DMS79 (cell line): Measurements from ENCODE around the gene BCAS3.
"Not testable (repeated sequence)": the region's sequence is repeated elsewhere in the genome, so short reads cannot be mapped to it uniquely, and the experiment has no call there.

ENCODE experiments used
- DNase-seq: peaks from one replicate; lab custom pipeline; 2025; lab: John Stamatoyannopoulos, UW

Gene BCAS3

DNA sequence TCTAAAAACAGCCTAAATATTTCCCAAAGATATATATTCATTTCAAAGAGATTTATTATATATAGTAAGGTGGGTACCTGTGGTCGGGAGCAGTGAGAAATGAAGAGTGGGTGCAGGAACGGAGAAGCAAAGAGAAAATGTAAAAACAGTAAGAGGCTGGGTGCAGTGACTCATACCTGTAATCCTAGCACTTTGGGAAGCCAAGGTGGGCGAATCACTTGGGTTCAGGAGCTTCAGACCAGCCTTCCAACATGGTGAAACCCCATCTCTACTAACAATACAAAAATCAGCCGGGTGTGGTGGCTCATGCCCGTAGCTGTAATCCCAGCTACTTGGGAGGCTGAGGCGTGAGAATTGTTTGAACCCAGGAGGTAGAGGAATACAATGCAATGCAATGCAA lies 257.1 kb downstream of the BCAS3 start:
- no peak for DNase-seq

DNA sequence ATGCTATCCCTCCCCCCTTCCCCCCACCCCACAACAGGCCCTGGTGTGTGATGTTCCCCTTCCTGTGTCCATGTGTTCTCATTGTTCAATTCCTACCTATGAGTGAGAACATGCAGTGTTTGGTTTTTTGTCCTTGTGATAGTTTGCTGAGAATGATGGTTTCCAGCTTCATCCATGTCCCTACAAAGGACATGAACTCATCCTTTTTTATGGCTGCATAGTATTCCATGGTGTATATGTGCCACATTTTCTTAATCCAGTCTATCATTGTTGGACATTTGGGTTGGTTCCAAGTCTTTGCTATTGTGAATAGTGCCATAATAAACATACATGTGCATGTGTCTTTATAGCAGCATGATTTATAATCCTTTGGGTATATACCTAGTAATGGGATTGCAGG lies 258.3 kb downstream of the BCAS3 start:
- DNase-seq: not testable (repeated sequence)

DNA sequence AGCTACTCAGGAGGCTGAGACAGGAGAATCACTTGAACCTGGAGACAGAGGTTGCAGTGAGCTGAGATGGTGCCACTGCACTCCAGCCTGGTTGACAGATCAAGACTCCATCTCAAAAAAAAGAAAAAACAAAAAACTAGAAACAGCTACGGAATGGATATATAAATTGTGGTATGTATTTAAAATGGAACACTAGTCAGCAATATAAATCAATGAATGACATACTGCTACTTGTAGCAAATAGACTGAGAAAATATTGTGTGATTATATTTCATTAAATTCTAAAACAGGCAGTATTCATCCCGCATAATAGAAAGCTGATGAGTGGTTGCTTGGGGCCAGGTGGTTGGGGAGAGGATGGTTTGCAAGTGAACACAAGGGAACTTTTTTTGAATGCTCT lies 261.7 kb downstream of the BCAS3 start:
- no peak for DNase-seq

DNA sequence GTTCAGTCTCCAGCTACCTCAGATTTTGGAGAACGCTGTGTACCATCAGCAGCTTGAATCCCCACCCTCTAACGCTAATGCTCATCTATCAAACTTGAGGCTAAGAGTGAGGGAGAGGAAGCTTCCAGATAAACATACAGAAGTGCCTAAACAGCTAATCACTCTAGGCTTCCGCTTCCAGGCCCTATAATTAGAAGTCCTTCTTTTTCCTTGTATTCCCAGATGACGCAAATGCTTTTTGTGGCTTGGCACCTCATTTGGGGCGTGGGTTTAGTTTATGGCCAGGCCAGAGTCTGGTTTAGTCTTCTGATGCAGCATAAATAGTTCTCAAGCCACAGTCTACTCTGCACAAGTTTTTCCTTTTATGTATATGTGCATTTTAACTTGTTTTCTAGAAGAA lies 263.4 kb downstream of the BCAS3 start:
- DNase-seq: no peak

- DNase-seq: no peak
These were observed 263.9 kb downstream of the BCAS3 start for GRCh38 chr17:60941571-60941970.

GRCh38 chr17:60944751-60945150 lies 267.1 kb downstream of the BCAS3 start:
- DNase-seq: no peak

DNA sequence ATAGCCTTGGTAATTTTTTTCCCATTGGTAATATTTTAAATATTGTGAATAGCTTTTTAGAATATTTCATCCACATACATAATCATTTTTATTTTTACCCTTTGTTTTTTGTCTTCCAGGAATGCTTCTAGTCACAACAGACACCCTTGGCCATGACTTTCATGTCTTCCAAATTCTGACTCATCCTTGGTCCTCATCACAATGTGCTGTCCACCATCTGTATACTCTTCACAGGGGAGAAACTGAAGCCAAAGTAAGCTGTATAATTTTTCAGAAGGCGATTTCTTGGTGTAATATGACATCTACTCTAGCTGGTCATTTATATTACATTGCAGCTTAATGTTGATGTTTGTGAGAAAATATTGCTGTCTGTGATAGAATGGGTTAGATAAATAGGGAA lies 269.4 kb downstream of the BCAS3 start:
- DNase-seq: no peak

GRCh38 chr17:60947543-60947942 lies 269.9 kb downstream of the BCAS3 start:
- no peak for DNase-seq

- DNase-seq: no peak
These were observed 275.1 kb downstream of the BCAS3 start for GRCh38 chr17:60952747-60953146.

- no peak for DNase-seq
These were observed 281.4 kb downstream of the BCAS3 start for GRCh38 chr17:60959011-60959410.

GRCh38 chr17:60959696-60960095 lies 282.0 kb downstream of the BCAS3 start:
- DNase-seq: no peak

- DNase-seq: no peak
These were observed 282.9 kb downstream of the BCAS3 start for GRCh38 chr17:60960398-60961065.

GRCh38 chr17:60964160-60964559 lies 286.5 kb downstream of the BCAS3 start:
- DNase-seq: no peak

DNA sequence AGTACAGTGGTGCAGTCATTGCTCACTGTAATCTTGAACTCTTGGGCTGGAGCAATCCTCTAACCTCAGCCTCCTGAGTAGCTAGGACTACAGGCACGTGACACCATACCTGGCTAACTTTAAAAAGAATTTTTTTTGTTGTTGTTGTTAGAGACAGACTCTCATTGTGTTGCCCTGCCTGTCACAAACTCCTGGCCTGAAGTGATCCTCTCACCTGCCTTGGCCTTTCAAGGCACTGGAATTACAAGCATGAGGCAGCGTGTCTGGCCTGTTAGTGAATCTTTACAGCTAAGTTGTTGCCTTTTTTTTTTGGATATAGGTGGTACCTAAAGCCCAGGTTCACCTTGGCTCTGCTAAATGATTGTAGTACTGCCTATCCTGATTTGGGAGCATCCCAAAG lies 290.6 kb downstream of the BCAS3 start:
- no peak for DNase-seq

DNA sequence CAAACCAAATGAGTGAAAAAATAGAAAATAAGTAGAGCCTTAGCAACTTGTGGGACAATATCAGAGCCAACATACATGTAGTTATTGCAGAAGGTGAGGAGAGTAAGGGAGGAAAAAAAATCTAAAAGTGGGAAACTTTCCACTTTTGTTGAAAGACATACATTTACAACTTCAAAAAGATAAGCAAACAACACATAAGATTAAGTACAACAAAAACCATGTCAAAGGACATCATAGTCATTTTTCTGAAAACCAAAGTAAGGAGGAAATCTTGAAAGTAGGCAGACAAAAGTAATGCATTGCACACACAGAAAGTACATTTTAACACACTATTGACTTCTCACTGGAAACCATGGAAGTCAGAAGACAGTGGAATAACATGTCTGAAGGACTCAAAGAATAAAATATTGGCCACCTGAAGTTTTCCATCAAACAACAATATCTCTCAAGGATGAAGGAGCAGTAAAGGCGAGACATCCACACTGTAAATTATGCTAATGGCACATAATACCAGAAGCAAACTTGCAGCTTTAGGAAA lies 291.9 kb downstream of the BCAS3 start:
- DNase-seq: no peak

DNA sequence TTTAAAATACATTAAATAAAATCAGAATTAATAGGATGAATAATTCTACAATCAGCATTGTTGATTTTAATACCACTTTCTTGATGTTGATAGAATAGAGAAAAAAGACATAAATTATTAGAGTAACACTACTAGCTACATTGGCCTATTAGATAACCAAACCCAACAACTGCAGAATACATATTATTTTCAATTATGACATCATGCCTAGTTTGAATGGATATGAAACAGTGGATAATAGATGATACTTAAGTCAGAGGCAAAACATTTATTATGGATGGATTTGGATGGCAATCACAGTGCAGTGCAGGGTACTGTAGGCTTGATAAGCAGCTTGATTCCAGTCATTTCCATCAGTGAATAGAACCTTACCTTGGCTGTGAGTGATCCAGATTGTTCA lies 293.1 kb downstream of the BCAS3 start:
- DNase-seq: no peak

- DNase-seq: no peak
These were observed 294.1 kb downstream of the BCAS3 start for GRCh38 chr17:60971515-60972369.

- not testable (repeated sequence) for DNase-seq
These were observed 299.2 kb downstream of the BCAS3 start for GRCh38 chr17:60976861-60977260.

DNA sequence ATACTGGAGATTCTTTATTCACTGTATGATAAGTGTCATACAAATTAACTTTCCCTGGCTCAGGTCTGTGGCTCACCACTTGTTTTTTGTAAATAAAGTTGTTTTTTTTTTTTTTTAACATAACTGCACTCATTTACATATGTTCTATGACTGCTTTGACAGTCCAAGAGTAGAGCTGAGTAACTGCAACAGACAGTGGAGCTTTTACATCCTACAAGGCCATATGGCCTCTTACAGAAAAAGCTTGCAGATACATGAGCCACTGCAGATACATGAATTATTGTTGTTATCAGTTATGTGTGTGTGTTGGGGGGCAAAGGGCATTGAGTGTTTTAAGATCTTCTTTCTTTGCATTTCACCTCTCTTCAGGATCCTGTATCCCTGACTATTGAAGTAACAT lies 311.7 kb downstream of the BCAS3 start:
- DNase-seq: no peak

GRCh38 chr17:60989846-60990245 lies 312.2 kb downstream of the BCAS3 start:
- DNase-seq: no peak

DNA sequence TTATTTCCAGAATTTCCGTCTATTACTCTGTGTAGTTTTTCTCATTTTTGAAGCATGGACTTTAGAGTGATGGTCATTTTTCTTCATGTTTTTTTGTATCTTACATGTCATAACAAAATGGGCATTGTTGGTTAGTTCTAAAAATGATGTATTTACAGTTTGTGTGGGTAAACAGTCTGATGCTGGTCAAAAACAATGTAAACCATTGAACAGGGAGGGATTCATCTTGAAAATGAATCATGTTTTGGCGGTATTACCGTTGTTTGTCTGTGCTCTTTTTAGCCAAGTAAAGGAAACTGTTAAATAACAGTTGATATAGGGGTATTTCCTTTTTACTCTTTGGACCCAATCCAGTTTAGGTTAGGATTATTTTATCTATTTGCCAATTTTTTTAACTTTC lies 315.8 kb downstream of the BCAS3 start:
- no peak for DNase-seq

DNA sequence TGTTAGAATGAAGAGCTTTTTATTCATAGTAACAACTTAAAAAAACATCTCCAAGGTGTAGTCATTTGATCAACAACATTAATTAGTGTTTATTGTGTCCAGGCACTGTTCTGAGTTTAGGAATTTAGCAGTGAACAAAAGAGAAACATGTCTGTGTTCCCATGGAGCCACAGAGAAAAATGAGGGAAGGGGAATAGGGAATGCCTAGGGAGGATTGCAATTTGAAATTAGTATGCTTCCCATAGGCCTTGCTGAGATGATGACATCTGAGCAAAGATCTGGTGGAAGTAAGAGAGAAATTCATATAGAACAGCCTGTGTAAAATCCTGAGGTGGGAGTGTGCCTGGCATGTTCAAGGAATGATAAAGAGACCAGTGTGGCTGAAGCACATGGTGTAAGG lies 318.0 kb downstream of the BCAS3 start:
- no peak for DNase-seq

- DNase-seq: no peak
These were observed 323.3 kb downstream of the BCAS3 start for GRCh38 chr17:61000911-61001310.
